ENCODE results near the gene VEGFB. TPM values are rescaled to one million over a fixed set of nuclear protein-coding genes. Genes with fewer than 3 reads are reported as not detected.

The VEGFB gene
- total RNA-seq, 1 donor from 2014 or later = 205 TPM

- H3K4me3 Mint-ChIP-seq (ENCODE audit: unreplicated experiment) = peak overlapping the region; percentile 91
- no peaks in the 10 kb centered on the region for H3K9me3 Mint-ChIP-seq (ENCODE audit: unreplicated experiment)
- H3K27me3 Mint-ChIP-seq (ENCODE audit: unreplicated experiment) = no peaks in the 10 kb centered on the region
- TF ChIP-seq CTCF (IDR thresholded peaks at IDR 0.05) = no peak
- DNase-seq (ENCODE audit: extremely low spot score, unreplicated experiment) = peak; percentile 100
- peaks cover 12% of the 10 kb centered on the region for H3K36me3 Mint-ChIP-seq (ENCODE audit: unreplicated experiment)
- peaks cover 37% of the 10 kb centered on the region for H3K4me1 Mint-ChIP-seq (ENCODE audit: unreplicated experiment)
- peak overlapping the region; percentile 96 for H3K27ac Mint-ChIP-seq (ENCODE audit: unreplicated experiment)
These were observed 6.8 kb downstream of the VEGFB start for GRCh38 chr11:64241241-64241490.

DNA sequence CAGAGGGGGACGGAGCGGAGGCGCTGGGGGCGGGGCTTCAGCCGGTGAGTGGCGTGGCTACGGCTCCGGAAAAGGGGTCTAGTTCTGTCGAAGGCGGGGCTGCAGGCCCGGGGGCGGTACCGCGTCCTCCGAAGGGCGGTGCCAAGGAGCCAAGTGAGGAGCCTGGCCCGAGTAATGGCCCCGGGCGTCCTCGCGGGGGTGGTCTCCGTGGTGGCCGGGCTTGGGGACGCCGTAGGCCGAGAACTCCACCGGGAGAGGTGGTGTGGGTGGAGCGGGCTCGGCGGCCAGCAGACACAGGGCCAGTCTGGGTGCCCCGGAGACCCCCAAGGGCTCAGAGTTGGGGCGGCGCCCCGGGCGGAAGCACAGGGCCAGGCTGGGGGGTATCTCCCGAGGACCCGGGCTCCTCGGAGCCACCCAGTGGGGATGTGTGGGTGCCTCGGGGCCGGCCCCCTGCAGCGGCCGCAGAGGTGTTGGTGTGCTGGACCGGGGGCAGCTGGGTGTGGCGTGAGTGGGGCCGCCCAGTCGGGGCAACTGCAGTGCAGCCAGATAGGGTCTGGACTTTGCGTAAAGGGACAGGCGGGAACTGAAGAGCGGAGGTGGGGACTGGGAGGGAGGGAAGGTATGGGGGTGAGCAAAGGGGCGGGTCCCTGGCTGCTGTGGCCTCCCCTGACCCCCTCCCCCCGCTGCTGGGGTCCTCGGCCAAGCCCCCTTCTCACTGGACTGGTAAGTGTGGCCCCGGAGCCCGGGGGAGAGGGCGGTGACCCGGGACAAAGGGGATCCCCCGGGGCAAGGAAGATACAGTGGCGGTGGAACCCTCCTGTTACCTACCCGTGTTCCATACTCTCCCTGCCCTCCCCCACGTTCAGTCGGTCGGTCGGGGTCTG, 7.3 kb downstream of the VEGFB start:
- Mint-ChIP-seq H3K27ac (ENCODE audit: unreplicated experiment) (peak overlapping the region; percentile 96), H3K27me3 (ENCODE audit: unreplicated experiment) (no peaks in the 10 kb centered on the region), H3K4me3 (ENCODE audit: unreplicated experiment) (peak overlapping the region; percentile 91), H3K4me1 (ENCODE audit: unreplicated experiment) (peaks cover 37% of the 10 kb centered on the region), H3K9me3 (ENCODE audit: unreplicated experiment) (no peaks in the 10 kb centered on the region), H3K36me3 (ENCODE audit: unreplicated experiment) (peaks cover 12% of the 10 kb centered on the region)
- no peak for DNase-seq (ENCODE audit: extremely low spot score, unreplicated experiment)
- no peak for TF ChIP-seq CTCF (IDR thresholded peaks at IDR 0.05)

DNA sequence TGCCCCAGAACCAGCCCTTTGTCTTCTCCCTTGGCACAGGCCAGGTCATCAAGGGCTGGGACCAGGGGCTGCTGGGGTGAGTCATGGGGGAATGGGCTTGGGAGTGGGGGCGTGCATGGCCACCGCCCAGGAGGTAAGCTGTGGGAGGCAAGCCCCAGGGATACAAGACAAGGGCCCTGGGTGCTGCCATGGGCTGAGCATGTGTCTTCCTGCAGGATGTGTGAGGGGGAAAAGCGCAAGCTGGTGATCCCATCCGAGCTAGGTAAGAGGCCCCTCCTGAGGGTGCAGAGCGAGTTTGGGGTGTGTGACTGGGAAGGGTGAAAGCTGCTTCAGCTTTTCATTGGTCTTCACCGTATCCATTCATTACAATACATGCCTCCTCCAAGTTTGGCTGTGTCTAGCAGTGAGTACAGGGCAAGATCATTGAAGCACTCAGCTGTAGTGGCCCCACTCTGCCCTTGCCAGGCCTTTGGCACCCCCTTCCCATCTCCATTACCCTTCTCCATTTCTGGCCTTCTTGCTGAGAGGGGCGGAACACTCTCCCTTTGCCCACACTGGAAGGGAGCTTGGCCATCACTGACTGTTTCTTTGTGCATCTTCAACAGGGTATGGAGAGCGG, 9.0 kb downstream of the VEGFB start:
- DNase-seq (ENCODE audit: extremely low spot score, unreplicated experiment) = no peak
- Mint-ChIP-seq H3K9me3 (ENCODE audit: unreplicated experiment) (no peaks in the 10 kb centered on the region), H3K4me3 (ENCODE audit: unreplicated experiment) (peak overlapping the region; percentile 53), H3K36me3 (ENCODE audit: unreplicated experiment) (peaks cover 12% of the 10 kb centered on the region), H3K27ac (ENCODE audit: unreplicated experiment) (peak overlapping the region; percentile 6), H3K27me3 (ENCODE audit: unreplicated experiment) (no peaks in the 10 kb centered on the region), H3K4me1 (ENCODE audit: unreplicated experiment) (peaks cover 40% of the 10 kb centered on the region)
- TF ChIP-seq CTCF (IDR thresholded peaks at IDR 0.05) = no peak

GRCh38 chr11:64244107-64244506, 9.7 kb downstream of the VEGFB start:
- Mint-ChIP-seq H3K4me3 (ENCODE audit: unreplicated experiment) (peak overlapping the region; percentile 22), H3K27me3 (ENCODE audit: unreplicated experiment) (no peaks in the 10 kb centered on the region), H3K36me3 (ENCODE audit: unreplicated experiment) (peaks cover 12% of the 10 kb centered on the region), H3K9me3 (ENCODE audit: unreplicated experiment) (no peaks in the 10 kb centered on the region), H3K4me1 (ENCODE audit: unreplicated experiment) (peaks cover 40% of the 10 kb centered on the region), H3K27ac (ENCODE audit: unreplicated experiment) (peak overlapping the region; percentile 47)
- TF ChIP-seq CTCF (IDR thresholded peaks at IDR 0.05) = no peak
- no peak for DNase-seq (ENCODE audit: extremely low spot score, unreplicated experiment)

DNA sequence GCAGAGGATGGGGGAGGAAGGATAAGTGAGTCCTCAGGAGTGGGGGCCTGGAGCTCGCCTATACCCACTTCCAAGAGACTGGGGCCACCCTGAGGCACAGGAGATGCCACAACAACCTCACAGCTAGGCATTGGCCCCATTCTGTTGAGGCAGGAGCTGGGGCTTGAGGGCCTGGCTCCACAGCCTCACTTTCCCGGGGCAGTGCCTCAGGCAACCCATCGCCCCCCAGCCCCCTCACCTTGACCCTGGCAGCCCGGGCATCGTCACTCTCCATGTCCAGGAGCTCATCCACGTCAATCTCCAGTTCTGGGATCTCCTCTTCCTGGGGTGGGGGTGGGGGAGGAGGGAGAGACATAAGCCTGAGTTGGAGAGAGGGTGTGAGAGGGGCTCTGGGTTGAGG, 10.6 kb downstream of the VEGFB start:
- peak overlapping the region; percentile 93 for H3K27ac Mint-ChIP-seq (ENCODE audit: unreplicated experiment)
- H3K4me1 Mint-ChIP-seq (ENCODE audit: unreplicated experiment) = peaks cover 39% of the 10 kb centered on the region
- H3K27me3 Mint-ChIP-seq (ENCODE audit: unreplicated experiment) = no peaks in the 10 kb centered on the region
- no peak for DNase-seq (ENCODE audit: extremely low spot score, unreplicated experiment)
- peaks cover 12% of the 10 kb centered on the region for H3K36me3 Mint-ChIP-seq (ENCODE audit: unreplicated experiment)
- H3K4me3 Mint-ChIP-seq (ENCODE audit: unreplicated experiment) = peak overlapping the region; percentile 90
- H3K9me3 Mint-ChIP-seq (ENCODE audit: unreplicated experiment) = no peaks in the 10 kb centered on the region
- no peak for TF ChIP-seq CTCF (IDR thresholded peaks at IDR 0.05)
